ENCODE results near the gene HOXC6. TPM values are rescaled to one million over a fixed set of nuclear protein-coding genes. Genes with fewer than 3 reads are reported as not detected.

HOXC6 gene
- total and polyA plus RNA-seq, 2 experiments from 2014 or later, result not detected

GRCh38 chr12:54048406-54049093 is 20.3 kb downstream of the HOXC6 start:
- Mint-ChIP-seq H3K4me3 (no peak overlapping the region), H3K27ac (no peak overlapping the region), H3K9me3 (no peaks in the 10 kb centered on the region; the same call in 2 of the 3 replicates), H3K36me3 (ENCODE audit: low read depth) (no peaks in the 10 kb centered on the region), H3K4me1 (peaks cover 26% of the 10 kb centered on the region), H3K27me3 (ENCODE audit: insufficient read depth, low read depth, poor library complexity) (peaks cover 100% of the 10 kb centered on the region)
- no peak overlapping the region for H3K27ac ChIP-seq (ENCODE audit: low read depth)
- TF ChIP-seq EZH2phosphoT487 (IDR thresholded peaks at IDR 0.05; ENCODE audit: unreplicated experiment) (no peak), ZNF331 (CRISPR knock-in tag; IDR thresholded peaks at IDR 0.05; ENCODE audit: low read depth) (no peak), EZH2 (IDR thresholded peaks at IDR 0.05; ENCODE audit: low read depth, unreplicated experiment) (peak; percentile 73), JUNB (IDR thresholded peaks at IDR 0.05; ENCODE audit: unreplicated experiment) (no peak)
- TF ChIP-seq, protein P1, sequence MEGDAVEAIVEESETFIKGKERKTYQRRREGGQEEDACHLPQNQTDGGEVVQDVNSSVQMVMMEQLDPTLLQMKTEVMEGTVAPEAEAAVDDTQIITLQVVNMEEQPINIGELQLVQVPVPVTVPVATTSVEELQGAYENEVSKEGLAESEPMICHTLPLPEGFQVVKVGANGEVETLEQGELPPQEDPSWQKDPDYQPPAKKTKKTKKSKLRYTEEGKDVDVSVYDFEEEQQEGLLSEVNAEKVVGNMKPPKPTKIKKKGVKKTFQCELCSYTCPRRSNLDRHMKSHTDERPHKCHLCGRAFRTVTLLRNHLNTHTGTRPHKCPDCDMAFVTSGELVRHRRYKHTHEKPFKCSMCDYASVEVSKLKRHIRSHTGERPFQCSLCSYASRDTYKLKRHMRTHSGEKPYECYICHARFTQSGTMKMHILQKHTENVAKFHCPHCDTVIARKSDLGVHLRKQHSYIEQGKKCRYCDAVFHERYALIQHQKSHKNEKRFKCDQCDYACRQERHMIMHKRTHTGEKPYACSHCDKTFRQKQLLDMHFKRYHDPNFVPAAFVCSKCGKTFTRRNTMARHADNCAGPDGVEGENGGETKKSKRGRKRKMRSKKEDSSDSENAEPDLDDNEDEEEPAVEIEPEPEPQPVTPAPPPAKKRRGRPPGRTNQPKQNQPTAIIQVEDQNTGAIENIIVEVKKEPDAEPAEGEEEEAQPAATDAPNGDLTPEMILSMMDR (conservative IDR thresholded peaks at IDR 0.05; ENCODE audit: low read depth in 2 of 2), result no peak
- DNase-seq (ENCODE audit: low spot score) (no peak), ATAC-seq (no peak)
- H3K4me2 ChIP-seq, result no peak overlapping the region
- H3K4me3 ChIP-seq, result no peak overlapping the region
- H3K79me2 ChIP-seq (replicated peaks; ENCODE audit: insufficient read depth), result no peaks in the 10 kb centered on the region
- H4K20me1 ChIP-seq (replicated peaks; ENCODE audit: insufficient read depth), result peaks cover 78% of the 10 kb centered on the region
- H3K9me2 ChIP-seq (ENCODE audit: insufficient read depth), result no peaks in the 10 kb centered on the region
- H2AFZ ChIP-seq, result no peak overlapping the region
- peaks cover 3% of the 10 kb centered on the region; the same call in 1 of the 2 replicates for H3K36me3 ChIP-seq (ENCODE audit: insufficient read depth)
- H3K4me1 ChIP-seq (ENCODE audit: insufficient read depth), result peaks cover 63% of the 10 kb centered on the region
- H3F3A ChIP-seq (replicated peaks; ENCODE audit: low read depth), result peaks cover 53% of the 10 kb centered on the region
- H3K27me3 ChIP-seq (ENCODE audit: insufficient read depth), result peaks cover 100% of the 10 kb centered on the region

- Histone ChIP-seq H3K4me2 (no peak overlapping the region), H3K27ac (ENCODE audit: low read depth) (no peak overlapping the region), H3K4me1 (ENCODE audit: insufficient read depth) (peaks cover 67% of the 10 kb centered on the region), H3F3A (replicated peaks; ENCODE audit: low read depth) (peaks cover 53% of the 10 kb centered on the region), H3K27me3 (ENCODE audit: insufficient read depth) (peaks cover 100% of the 10 kb centered on the region), H3K36me3 (ENCODE audit: insufficient read depth) (peaks cover 3% of the 10 kb centered on the region; the same call in 1 of the 2 replicates), H3K9me2 (ENCODE audit: insufficient read depth) (no peaks in the 10 kb centered on the region), H3K4me3 (no peak overlapping the region), H2AFZ (no peak overlapping the region), H4K20me1 (replicated peaks; ENCODE audit: insufficient read depth) (peaks cover 73% of the 10 kb centered on the region), H3K79me2 (replicated peaks; ENCODE audit: insufficient read depth) (no peaks in the 10 kb centered on the region)
- DNase-seq (ENCODE audit: low spot score) (no peak), ATAC-seq (no peak)
- Mint-ChIP-seq H3K36me3 (ENCODE audit: low read depth) (no peaks in the 10 kb centered on the region), H3K27ac (no peak overlapping the region), H3K4me3 (no peak overlapping the region), H3K27me3 (ENCODE audit: insufficient read depth, low read depth, poor library complexity) (peaks cover 100% of the 10 kb centered on the region), H3K9me3 (no peaks in the 10 kb centered on the region; the same call in 2 of the 3 replicates), H3K4me1 (peaks cover 26% of the 10 kb centered on the region)
- TF ChIP-seq ZNF331 (CRISPR knock-in tag; IDR thresholded peaks at IDR 0.05; ENCODE audit: low read depth), result no peak
- no peak for TF ChIP-seq ZNF114 (CRISPR knock-in tag; IDR thresholded peaks at IDR 0.05)
- TF ChIP-seq ETS1 (IDR thresholded peaks at IDR 0.05), result no peak
- no peak for TF ChIP-seq EZH2 (IDR thresholded peaks at IDR 0.05; ENCODE audit: low read depth, unreplicated experiment)
- no peak for TF ChIP-seq EZH2phosphoT487 (IDR thresholded peaks at IDR 0.05; ENCODE audit: unreplicated experiment)
- no peak for TF ChIP-seq STAT1 (IDR thresholded peaks at IDR 0.05; ENCODE audit: unreplicated experiment)
- no peak for TF ChIP-seq JUNB (IDR thresholded peaks at IDR 0.05; ENCODE audit: unreplicated experiment)
Measured at GRCh38 chr12:54049108-54049507, 20.9 kb downstream of the HOXC6 start.

Measured in GM23338 (cell line).